GM21447 (cell line): Measurements from ENCODE around the gene B4GAT1.
"Not testable (repeated sequence)": the region's sequence is repeated elsewhere in the genome, so short reads cannot be mapped to it uniquely, and the experiment has no call there.

ENCODE experiments used
- ATAC-seq: cut with Tn5 transposase; IDR thresholded peaks from one replicate; pipeline ENCODE4 v1.9.1; 2021; ENCODE audit not compliant: unreplicated experiment

B4GAT1 gene

DNA sequence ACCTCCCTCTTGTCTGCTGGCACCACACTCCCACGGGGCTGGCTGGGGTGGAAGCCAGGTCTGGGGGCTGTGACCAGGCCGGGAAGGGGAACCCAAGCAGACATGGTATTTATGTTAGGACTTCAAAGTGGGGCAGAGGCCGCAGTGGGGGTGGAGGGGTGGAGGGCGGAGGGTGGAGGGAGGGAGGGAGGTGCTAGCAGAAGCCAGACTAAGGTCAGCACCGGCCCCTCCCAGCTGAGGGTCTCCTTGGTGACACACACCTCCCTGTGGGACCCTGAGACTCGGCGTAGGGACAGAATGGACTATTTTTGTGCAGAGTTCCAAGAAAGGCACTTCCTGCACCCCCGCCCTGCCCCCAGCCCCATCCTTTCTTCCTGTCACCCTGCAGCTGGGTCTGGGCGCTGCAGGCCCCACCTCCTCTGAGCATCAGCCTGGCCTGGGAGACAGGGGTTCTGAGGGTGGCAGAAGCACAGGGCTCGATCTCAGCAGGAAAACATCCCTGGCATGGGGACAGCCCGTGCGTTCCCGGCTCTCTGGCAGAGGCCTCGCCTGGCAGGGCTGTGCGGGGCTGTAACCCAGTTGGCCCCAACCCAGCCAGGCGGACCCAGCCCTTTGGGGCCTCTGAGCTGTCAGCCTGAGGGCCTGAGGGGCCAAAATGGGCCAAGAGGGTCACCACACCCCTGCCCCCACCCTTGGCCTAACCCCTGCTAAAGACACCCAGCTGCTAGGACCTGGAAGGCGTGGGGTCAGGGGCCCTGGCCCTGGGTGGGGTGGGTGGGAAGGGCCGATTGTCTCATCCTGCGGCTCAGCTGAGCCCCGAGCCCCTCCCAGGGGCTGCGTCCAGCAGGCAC lies 20.9 kb downstream of the B4GAT1 start:
- no peak for ATAC-seq

DNA sequence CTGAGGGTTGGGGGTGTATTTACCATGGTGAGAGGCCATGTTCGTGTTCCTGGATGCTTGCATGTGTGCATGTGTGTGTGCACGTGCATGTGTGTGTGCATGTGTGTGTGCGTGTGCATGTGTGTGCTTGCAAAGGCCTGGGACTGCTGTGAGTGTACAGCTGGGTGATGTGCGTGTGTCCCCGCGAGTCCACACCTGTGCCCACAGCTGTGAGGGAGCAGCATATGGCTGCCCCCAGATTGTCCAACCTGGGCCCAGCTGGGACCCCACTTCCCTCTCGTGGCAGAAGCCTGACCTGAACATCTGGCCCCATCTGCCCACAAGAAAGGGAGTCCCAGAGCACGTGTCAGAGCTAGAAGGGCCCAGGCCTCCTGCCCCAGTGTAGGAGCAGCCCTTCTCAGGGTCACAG lies 22.2 kb downstream of the B4GAT1 start:
- no peak for ATAC-seq

DNA sequence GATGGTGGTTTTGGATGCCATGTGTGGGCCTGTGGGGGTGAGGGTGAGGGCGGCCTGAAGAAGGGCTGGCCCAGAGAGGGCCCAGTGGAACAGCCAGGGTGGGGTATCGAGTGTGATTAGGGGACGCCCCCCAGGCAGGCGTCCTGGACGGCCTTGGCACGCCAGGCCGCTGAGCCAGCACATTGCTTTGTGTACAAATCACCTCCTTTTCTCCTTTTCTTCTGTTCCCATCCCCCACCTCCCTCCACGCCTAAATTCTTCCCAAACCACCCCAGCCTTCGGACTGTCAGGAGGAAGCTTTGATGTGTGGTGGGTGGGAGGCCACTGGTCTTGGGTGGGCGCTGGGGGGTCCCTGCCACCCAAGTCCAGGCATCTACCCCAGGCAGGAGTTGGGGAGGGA lies 22.8 kb downstream of the B4GAT1 start:
- ATAC-seq = no peak

DNA sequence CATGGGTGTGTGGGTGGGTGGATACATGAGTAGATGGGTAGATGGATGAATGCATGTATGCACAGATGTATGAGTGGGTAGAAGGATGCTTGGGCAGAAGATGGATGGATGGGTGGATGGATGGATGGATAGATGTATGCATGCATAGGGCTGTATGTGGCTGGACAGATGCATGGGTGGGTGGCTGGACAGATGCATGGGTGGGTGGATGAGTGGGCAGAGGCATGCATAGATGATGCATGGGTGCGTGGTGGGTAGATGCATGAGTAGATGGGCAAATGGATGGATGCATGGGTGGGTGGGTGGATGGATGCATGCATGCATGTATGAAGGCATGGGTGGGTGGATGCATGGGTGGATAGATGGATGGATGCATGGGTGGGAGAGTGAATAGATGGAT lies 23.7 kb downstream of the B4GAT1 start:
- no peak for ATAC-seq

DNA sequence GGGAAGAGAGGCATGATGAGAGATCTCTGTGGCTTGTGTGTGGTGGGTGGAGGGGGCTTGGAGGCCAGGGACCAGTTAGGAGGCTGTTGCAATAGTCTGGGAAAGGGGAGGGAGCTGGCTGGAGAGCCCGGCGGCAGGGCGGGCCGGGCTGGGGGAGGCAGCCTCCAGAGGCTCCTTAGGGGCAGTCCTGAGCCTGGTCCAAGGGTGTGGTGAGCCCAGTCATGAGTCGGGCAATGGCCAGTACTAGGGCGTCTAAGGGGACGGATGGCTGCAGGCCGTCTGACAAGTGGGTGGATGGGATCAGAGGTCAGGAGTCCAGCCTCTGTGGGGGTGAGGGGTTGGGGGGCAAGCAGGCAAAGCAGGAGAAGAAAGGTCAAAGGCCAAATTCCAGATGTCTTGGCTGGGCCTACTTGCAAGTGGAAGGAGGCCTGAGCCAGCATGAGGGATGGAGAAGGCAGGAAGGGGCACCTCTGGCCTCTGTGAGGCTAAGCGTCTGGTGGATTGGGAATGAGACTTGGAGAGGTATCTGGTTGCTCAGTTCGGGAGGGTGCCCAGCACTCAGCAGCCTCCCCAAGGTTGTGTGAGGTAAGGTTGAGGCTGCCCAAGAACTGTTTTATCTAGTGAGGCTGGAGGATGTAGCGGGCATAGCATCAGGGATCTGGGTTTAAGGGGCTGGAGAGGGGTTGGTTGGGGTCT lies 24.5 kb downstream of the B4GAT1 start:
- ATAC-seq = no peak

DNA sequence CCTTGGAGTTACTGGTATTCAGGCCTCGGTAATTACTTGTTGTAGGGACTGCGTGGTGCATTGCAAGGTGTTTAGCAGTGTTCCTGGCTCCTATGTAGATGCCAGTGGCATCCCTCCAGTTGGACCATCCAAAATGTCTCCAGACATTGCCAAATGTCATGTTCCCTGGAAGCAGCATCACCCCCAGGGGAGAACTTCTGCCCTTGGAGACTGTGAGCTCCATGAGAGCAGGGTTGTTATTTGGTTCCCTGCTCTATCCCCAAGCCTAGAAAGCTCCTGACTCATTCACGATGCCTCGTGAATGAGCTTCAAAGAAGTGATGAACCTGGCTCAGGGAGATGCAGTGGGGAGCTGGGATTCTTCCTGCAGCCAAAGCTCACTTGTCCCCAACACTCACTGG lies 25.8 kb downstream of the B4GAT1 start:
- ATAC-seq = no peak

DNA sequence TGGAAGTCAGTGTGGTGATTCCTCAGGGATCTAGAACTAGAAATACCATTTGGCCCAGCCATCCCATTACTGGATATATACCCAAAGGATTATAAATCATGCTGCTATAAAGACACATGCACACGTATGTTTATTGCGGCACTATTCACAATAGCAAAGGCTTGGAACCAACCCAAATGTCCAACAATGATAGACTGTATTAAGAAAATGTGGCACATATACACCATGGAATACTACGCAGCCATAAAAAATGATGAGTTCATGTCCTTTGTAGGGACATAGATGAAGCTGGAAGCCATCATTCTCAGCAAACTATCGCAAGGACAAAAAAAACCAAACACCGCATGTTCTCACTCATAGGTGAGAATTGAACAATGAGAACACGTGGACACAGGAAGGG lies 26.7 kb downstream of the B4GAT1 start:
- not testable (repeated sequence) for ATAC-seq

DNA sequence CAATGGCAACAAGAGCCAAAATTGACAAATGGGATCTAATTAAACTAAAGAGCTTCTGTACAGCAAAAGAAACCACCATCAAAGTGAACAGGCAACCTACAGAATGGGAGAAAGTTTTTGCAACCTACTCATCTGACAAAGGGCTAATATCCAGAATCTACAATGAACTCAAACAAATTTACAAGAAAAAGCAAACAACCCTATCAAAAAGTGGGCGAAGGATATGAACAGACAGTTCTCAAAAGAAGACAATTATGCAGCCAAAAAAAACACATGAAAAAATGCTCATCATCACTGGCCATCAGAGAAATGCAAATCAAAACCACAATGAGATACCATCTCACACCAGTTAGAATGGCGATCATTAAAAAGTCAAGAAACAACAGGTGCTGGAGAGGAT lies 27.1 kb downstream of the B4GAT1 start:
- not testable (repeated sequence) for ATAC-seq

DNA sequence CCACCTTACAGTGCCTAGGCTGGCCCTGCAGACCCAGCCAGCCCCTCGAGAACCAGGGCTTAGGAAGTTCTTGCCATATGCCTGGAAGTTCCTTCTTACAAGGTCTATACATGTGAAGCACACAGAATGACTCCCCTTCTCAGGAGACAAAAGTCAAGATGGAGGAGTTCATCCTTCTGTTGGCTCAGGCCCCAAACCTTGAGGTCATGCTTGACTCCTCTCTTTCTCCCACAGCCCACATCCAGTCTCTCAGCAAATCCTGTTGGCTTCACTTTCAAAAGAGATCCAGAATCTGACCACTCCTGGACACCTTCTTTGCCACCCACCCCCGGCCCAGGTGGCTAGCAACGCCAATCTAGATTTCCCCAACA lies 28.8 kb downstream of the B4GAT1 start:
- ATAC-seq = no peak

DNA sequence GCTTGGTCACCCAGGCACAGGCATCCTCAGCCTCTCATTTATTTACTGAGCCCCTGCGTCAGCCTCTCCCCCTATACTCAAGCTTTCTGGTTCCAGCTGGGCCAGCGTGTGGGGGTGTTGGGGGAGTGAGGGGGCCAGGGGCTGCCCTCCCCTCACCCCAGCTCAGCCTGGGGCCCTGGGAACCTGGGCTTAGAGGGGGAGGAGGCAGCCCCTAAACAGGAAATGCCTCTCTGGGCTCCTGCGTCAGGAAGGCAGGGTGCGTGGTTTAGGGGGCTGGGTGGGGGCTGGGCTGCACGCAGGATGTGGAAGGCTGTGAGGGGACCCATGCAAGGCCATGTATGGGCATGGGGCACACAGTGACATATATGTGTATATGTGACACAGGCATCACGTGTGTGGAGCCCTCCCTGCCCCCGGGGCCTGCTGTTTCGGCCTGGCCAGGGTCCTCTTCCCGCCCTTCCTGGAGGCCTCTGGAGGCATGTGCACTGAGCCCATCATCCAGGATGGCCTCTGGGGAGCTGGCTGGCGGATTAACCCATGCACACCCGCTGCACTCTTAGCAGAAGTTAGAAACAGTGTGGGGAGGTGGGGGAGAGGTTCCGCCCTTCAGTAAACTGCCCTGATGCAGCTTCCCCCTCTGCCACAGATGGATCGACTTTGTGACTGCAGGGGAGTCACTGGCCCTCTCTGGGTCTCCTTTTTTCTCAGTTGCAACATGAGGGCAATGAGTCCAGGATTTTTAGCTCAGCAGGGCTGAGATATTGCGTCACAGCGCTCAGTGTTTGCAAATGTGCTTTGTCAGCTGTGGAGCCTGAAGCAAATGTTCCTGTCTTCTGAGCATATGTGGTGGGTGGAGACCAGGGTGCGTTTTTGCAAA lies 29.5 kb downstream of the B4GAT1 start:
- no peak for ATAC-seq

DNA sequence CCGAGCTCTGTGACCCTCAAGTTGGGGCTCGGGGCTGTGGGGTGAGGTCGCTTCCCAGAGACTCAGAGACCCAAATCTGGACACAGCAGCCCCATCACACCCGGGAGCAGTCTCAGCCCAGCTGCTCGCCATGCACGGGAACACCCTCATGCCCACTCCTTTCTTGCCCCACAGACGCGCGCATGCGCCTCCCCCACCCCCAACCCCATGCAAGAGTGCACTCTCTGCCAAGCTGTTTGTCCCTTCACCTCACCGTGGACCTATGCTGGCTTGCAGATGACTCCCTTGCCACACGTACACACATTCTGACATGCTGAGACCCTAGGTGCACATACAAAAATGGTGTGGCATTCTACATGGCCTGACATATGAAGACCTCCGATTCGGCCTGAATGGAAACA lies 30.1 kb downstream of the B4GAT1 start:
- ATAC-seq = no peak

DNA sequence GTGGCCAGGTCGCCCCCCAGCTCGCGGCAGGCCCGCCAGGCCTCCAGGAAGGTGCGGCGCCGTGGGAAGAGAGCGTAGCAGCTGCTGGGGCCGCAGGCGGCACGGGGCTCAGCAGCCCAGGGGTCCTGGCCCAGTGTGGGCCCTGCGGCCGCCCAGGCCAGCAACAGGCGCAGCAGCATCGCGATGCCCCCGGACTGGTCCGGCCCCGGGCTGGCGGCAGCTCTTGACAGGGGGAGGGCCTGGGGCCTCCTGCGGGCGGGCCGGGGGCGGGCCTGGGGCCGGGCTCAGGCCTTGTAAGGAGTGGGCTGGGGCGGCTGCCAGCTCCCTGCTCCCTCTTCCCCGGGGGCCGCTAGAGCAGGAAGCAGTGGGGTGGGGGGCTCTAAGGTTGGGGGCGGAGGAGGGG lies 30.6 kb downstream of the B4GAT1 start, which contains the start of gene CD248:
CD248 (minus strand) TSS at position 196 of the 403 bp plus-strand sequence; CDS start at position 179, 17 bp downstream.
- ATAC-seq = no peak

DNA sequence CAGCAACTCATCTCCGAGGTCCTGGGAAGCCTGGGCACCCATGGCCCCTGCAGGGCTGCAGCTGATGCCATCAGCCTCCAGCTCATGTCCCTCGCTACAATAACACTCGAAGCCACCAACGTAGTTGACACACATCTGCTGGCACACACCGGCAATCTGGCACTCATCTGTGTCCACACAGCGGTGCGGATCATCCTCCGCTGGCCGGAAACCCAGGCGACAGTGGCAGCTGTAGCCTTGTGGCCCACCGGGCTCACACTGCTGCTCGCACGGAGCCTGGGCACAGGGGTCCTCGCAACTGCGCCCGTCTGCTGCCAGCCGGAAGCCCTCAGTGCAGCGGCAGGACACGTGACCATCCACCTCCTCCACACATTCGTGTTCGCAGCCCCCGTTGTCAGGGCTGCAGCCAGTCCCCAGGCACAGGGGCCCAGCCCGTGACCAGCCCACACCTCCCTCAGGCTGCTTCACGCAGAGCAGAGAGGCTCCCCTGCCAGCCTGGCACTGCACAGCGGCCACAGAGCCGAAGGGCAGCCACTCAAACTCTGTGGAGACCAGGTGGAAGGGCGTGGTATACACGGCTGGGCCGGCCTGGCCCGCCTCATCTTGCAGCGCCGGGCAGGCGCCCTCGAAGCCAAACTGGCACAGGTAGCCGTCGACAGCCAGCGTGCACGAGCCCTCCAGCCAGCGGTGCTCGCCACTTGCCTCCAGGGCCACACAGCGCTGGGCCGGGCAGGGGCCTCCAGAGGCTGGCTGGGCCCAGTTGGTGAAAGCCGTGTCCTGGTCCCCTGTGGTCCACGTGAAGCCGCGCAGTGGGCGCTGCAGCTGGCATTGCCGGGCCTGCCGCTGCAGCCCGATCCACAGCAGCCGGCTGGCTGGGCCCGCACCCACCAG lies 31.3 kb downstream of the B4GAT1 start:
- ATAC-seq = no peak

DNA sequence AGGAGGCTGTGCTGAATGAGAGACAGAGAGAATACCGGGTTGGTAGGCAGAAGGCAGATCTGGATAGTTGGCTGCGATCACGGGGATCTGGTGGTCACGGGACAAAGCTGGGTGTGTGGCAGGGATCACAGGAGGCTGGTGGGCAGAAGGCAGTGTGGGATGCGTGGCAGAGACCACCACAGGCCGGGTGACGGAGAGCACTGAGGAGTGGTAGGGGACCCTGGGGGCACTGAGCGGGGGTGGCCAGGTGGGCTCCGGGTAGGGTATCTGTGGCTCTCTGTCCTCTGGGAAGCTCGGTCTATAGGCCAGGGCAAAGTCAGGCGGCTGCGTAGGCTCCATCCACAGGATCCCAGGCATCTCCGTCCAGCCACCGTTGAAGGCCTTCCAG lies 31.9 kb downstream of the B4GAT1 start:
- ATAC-seq = no peak

DNA sequence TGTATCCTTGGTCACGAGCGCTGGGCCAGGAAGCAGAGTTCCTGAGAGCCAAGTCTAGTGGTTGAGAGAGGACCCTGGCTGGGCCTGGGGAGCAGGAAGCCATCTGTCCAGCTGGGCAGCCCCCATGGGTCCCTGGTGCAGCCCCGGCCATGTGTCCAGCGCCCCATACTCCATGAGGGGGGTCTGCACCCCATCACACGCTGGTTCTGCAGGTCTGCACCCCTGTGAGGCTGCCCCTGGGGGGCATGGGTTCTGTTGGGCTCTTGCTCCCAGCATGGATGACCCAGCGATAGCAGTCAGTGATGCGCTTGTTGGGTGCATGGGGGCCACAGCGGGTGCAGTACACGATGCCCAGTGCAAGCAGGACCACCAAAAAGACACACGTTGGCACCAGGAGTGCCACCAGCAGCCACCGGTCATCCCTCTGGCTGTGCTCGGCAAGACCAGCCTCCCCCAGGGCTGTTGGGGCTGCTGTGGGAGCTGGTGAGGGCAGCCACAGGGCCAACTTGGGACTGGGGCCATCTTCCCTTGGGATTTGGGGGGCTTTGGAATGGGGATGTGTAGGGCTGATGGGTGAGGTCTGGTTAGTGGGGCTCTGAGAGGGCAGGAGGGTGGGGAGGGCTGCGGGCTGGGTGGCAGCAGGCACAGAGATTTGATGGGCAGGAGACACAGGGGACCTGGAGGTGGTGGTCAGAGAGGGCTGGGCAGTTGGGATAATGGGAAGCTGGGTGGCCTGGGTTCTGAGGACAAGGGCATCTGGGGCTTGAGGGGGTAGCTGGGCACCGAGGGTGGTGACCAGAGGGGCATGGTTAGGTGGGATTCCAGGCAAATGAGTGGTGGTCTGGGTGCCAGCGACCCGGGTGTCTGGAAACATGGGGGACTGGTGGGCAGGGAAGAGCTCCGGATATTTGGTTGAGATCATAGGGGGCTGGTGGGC lies 32.6 kb downstream of the B4GAT1 start:
- ATAC-seq = no peak

DNA sequence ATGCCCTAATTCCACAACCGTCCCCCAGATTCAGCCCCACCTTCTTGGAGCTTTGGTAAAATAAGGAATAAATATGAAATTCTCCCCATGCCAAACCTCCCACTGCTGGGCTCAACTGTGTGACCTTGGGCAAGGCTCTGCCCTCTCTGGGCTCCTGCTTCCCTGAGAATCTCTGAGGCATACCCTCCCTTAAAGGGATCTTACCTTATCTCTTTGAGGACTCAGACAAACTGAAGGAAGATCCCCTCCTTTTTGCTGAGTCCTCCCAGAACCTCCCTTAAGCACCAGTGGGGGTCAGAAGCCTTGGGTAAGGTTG lies 33.3 kb downstream of the B4GAT1 start:
- no peak for ATAC-seq

DNA sequence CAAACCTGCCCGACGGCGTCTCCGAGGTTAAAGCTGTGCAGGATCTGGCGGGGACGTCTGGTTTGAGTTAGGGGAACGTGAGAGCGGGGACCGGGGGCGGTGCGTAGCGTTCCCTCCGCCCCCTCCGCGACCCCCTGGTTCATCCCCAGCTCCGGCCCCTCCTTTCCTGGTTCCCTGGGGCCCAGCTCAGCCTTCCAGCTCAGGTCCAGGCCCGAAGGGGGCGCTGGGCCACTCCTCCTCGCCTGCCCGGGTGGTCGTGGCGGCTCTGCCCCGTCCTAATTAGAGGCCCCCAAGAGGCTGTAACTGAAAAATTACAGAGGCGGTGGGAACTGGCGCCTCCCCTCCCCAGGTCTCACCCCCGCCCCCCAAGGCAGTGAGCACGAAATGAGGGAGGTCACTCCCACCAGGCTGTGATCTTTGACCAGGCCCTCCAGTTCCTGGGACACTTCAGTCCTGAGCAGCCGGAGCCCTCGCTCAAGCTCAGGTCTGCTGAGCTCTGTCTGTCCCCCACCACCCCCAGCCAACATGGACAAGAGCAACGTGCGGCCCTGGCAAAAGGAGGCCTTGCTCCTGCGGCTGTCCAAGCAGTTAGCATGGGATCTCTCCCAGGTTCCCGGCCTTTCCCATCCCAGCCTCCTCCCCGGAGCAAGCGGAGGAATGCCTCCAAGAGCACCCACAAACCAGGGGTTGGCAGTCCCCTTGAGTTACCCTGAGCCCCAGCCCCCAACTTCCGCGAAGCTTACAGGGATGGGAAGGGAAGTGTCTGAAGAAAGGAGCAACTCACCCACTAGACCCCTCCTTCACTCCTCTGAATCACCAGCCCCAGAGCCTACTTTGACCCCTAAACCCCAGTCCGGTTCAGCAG lies 33.9 kb downstream of the B4GAT1 start:
- no peak for ATAC-seq

DNA sequence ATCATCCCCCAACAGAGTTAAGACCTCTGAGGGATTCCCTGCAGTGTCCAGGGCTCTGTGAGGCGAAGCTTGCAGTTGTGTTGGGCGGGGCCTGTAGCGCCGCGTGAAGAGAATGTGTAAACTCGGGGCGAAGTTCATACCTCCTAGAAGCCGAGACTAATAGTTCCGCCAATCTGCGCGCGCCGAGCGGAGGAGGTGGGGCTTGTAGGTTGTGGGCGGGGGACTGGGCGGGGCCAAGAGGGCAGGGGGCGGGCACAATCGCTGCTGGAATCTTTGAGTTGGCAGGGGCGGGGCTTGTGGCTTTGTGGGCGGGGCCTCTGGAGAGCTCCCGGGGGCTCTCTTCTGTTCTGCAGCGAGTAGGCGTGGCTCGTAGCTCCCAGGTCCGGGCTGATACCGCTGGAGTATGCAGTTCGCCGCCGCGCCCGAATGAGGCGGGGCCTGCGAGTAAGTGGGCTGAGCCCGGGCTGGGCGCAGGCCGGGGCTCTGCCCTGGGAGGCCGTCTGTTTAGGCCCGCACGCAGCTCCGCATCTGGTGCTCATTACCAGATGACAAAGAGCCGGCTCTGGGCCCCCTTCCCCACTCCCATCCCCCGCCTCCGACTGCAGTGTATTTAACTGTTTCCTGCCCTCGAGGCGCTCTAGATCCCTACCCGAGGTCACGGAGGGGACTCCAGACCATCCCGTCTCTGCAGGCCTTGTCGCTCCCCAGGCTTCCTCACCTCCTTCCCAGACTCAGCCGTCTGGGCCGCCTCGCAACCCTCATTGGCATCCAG lies 34.7 kb downstream of the B4GAT1 start:
- peak; percentile 62 for ATAC-seq
